ENCODE data around the gene BPIFB6.

DNA sequence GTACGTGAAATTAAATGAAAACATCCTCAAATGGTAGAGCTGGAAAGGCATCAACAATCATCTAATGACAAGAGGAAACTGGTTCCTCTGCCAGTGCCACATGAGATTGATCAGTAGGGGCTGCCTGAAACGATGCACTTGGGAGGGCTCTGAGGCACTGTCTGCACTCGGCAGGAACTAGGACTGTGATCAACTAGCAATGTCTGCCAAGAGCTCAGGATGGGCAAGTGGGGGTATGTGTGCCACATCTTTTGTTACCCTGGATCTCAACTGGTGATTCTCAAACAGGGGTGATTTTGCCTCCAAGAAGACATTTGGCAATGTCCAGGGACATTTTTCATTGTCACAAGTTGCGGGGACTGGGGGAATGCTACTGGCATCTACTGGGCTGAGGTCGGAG, 1.9 kb downstream of the BPIFB6 start:
- TF ChIP-seq, protein P1, sequence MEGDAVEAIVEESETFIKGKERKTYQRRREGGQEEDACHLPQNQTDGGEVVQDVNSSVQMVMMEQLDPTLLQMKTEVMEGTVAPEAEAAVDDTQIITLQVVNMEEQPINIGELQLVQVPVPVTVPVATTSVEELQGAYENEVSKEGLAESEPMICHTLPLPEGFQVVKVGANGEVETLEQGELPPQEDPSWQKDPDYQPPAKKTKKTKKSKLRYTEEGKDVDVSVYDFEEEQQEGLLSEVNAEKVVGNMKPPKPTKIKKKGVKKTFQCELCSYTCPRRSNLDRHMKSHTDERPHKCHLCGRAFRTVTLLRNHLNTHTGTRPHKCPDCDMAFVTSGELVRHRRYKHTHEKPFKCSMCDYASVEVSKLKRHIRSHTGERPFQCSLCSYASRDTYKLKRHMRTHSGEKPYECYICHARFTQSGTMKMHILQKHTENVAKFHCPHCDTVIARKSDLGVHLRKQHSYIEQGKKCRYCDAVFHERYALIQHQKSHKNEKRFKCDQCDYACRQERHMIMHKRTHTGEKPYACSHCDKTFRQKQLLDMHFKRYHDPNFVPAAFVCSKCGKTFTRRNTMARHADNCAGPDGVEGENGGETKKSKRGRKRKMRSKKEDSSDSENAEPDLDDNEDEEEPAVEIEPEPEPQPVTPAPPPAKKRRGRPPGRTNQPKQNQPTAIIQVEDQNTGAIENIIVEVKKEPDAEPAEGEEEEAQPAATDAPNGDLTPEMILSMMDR (IDR thresholded peaks at IDR 0.05 in 2 of 3, conservative IDR thresholded peaks at IDR 0.05 in 1 of 3; ENCODE audit: control insufficient read depth in 2 of 3, extremely low read depth in 1 of 3, insufficient read depth in 1 of 3, low read depth in 3 of 3, low read length in 3 of 3), result no peak
- TF ChIP-seq NFXL1 (IDR thresholded peaks at IDR 0.05; ENCODE audit: borderline replicate concordance) (no peak), ZSCAN29 (IDR thresholded peaks at IDR 0.05) (no peak), CREB1 (IDR thresholded peaks at IDR 0.05; ENCODE audit: low read depth) (no peak), NBN (IDR thresholded peaks at IDR 0.05) (no peak)
- TF ChIP-seq, protein P2, sequence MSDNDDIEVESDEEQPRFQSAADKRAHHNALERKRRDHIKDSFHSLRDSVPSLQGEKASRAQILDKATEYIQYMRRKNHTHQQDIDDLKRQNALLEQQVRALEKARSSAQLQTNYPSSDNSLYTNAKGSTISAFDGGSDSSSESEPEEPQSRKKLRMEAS (IDR thresholded peaks at IDR 0.05; ENCODE audit: low read depth, low read length), result no peak

Data from GM12878 (cell line).